H1 (cell line): ENCODE measurements around the gene FOXA3. TPM values are rescaled to one million over a fixed set of nuclear protein-coding genes. Genes with fewer than 3 reads are reported as not detected.

Source experiments
- BCL11A ChIP-seq, 2 experiments: IDR thresholded peaks; one replicate each; pipeline ENCODE4 v1.6.1; 2011; ENCODE audit warnings: low read depth in 2 of 2, low read length in 2 of 2, mild to moderate bottlenecking in 2 of 2
- EGR1 ChIP-seq: IDR thresholded peaks from 2 replicates; pipeline ENCODE4 v1.6.1; 2011; ENCODE audit warnings: low read depth, low read length, borderline replicate concordance
- FOSL1 ChIP-seq: IDR thresholded peaks from 2 replicates; pipeline ENCODE4 v1.6.1; 2011; ENCODE audit warnings: mild to moderate bottlenecking, low read depth, low read length, moderate library complexity; ENCODE audit not compliant: insufficient read depth
- HDAC2 ChIP-seq, 2 experiments: fragments of 300-600 bp in 1 of 2; sonication (generic) in 1 of 2; IDR thresholded peaks; 2 replicates each; pipeline ENCODE4 v1.6.1; 2011 to 2012; ENCODE audit warnings: low read depth in 2 of 2, low read length in 2 of 2, mild to moderate bottlenecking in 2 of 2, moderate library complexity in 2 of 2, borderline replicate concordance in 1 of 2, inconsistent platforms in 1 of 2
- RAD21 ChIP-seq, 2 experiments: IDR thresholded peaks in 1 of 2; conservative IDR thresholded peaks in 1 of 2; 2 replicates each; pipeline ENCODE4 v1.6.1; 2011; ENCODE audit warnings: low read depth in 2 of 2, low read length in 2 of 2, improper control_type of control experiment in 1 of 2, inconsistent platforms in 1 of 2, mild to moderate bottlenecking in 1 of 2, moderate library complexity in 1 of 2
- SIRT6 ChIP-seq: IDR thresholded peaks from one replicate; pipeline ENCODE4 v1.7.1; 2012; ENCODE audit warnings: low read length, inconsistent platforms
- SIX5 ChIP-seq: IDR thresholded peaks from 2 replicates; pipeline ENCODE4 v1.6.1; 2011; ENCODE audit warnings: mild to moderate bottlenecking, low read depth, low read length
- ZNF274 ChIP-seq: IDR thresholded peaks from 2 replicates; pipeline ENCODE4 v1.7.0; 2012; ENCODE audit warnings: low read length, borderline replicate concordance; ENCODE audit errors: extremely low read depth
- polyA plus RNA-seq, 7 experiments: library from polyadenylated mRNA; depleted of rRNA in 3 of 7; stranded (reverse) in 5 of 7; unstranded in 2 of 7; fragments of >200 nt in 5 of 7; fragments of 200-250 nt in 2 of 7; gene quantifications; 1 replicate in 5 of 7; 2 replicates in 1 of 7; 4 replicates in 1 of 7; pipeline versions ENCODE4 v1.2.1 to v1.2.3, GENCODE V29; 2011 to 2013; ENCODE audit warnings: missing spikeins in 2 of 7, mixed read lengths in 2 of 7
- total RNA-seq: library from RNA; stranded (reverse); fragmentation: NEBNext Ultra II Directional; extraction: Animal tissue kit (Norgen Biotek cat#: 25700); gene quantifications from 2 replicates; pipeline ENCODE4 v1.2.1, GENCODE V29; 2021

Gene FOXA3
- total and polyA plus RNA-seq, 2 of the 8 experiments (the other 6 are each of a cell fraction or from before 2014, with no cell fraction given), result 20.2 to 49.1 TPM

GRCh38 chr19:45821103-45821521, 43.0 kb upstream of the FOXA3 start (continued):
- TF ChIP-seq EGR1 (no peak), SIX5 (no peak), SIRT6 (no peak), BCL11A (IDR thresholded peaks at IDR 0.05; ENCODE audit: low read depth in 2 of 2, low read length in 2 of 2) (no peak), ZNF274 (no peak), FOSL1 (no peak), HDAC2 (IDR thresholded peaks at IDR 0.05; ENCODE audit: borderline replicate concordance in 1 of 2, low read depth in 2 of 2, low read length in 2 of 2) (no peak), RAD21 (IDR thresholded peaks at IDR 0.05 in 1 of 2, conservative IDR thresholded peaks at IDR 0.05 in 1 of 2; ENCODE audit: low read depth in 2 of 2, low read length in 2 of 2) (no peak)
- TF ChIP-seq, all 59 proteins: peak for 0
